Liver (tissue), 3 donors: ENCODE measurements around the gene FAAP100.

Experiments
- ATF3 ChIP-seq: IDR thresholded peaks from 2 replicates; pipeline ENCODE4 v1.6.1; 2016; ENCODE audit warnings: antibody characterized with exemption
- CTCF ChIP-seq: fragments of 150-350 bp; IDR thresholded peaks from 2 replicates; pipeline ENCODE4 v1.5.1; 2017; ENCODE audit warnings: improper control_type of control experiment, low read depth, low read length; ENCODE audit not compliant: missing input control
- FOXA1 ChIP-seq: IDR thresholded peaks from 2 replicates; pipeline ENCODE4 v1.6.1; 2016; ENCODE audit warnings: antibody characterized with exemption
- MAX ChIP-seq: IDR thresholded peaks from 2 replicates; pipeline ENCODE4 v1.6.1; 2016; ENCODE audit warnings: antibody characterized with exemption
- SP1 ChIP-seq: IDR thresholded peaks from 2 replicates; pipeline ENCODE4 v1.6.1; 2018; ENCODE audit warnings: antibody characterized with exemption, mild to moderate bottlenecking
- donor health status: healthy.
- donor health status: healthy.

- TF ChIP-seq SP1 (no peak), FOXA1 (no peak), CTCF (no peak), ATF3 (no peak), MAX (no peak)
These were observed 17.9 kb upstream of the FAAP100 start for GRCh38 chr17:81569986-81570514.
